T-cell (primary cell): Measurements from ENCODE around the gene CST7. TPM values are rescaled to one million over a fixed set of nuclear protein-coding genes. Genes with fewer than 3 reads are reported as not detected.

ENCODE experiments used
- ATAC-seq, 4 experiments: fragments of 200-7000 bp in 3 of 4; fragments of 150-1000 bp in 1 of 4; cut with Tn5 transposase; replicated peaks in 1 of 4; 1 replicate in 3 of 4; 2 replicates in 1 of 4; pipeline ENCODE4 v1.10.0; 2021; ENCODE audit warnings: moderate library complexity in 3 of 4, mild to moderate bottlenecking in 2 of 4, moderate number of reproducible peaks in 1 of 4
- CTCF ChIA-PET, 2 donors: fragments of 300-600 bp; sonication (Branson Sonifier 250); formaldehyde crosslinking; loops; one replicate each; lab custom pipeline; 2022; ENCODE audit warnings: antibody characterized with exemption in 2 of 2; lab: Charles Lee
- POLR2A ChIA-PET, 2 donors: fragments of 300-600 bp; sonication (Branson Sonifier 250); formaldehyde crosslinking; loops; one replicate each; lab custom pipeline; 2022; ENCODE audit warnings: antibody characterized with exemption in 2 of 2; lab: Charles Lee
- DNase-seq, 35 experiments: peaks; one replicate each; pipeline versions ENCODE4 v3.0.0 to v3.0.0-alpha.2; 2013 to 2023
- H3K27ac ChIP-seq: one replicate; pipeline ENCODE4 v1.5.1; 2013; ENCODE audit warnings: low read length
- H3K27me3 ChIP-seq, 2 experiments: replicated peaks in 1 of 2; 1 replicate in 1 of 2; 2 replicates in 1 of 2; pipeline versions ENCODE4 v1.6.1 to v1.7.0; 2013; ENCODE audit warnings: low read length in 1 of 2, mixed read lengths in 1 of 2; ENCODE audit not compliant: control insufficient read depth in 2 of 2, insufficient read depth in 2 of 2; ENCODE audit errors: extremely low read depth in 1 of 2
- H3K36me3 ChIP-seq, 2 donors: 1 replicate in 1 of 2; 2 replicates in 1 of 2; pipeline versions ENCODE4 v1.6.1 to v1.7.0; 2013; ENCODE audit warnings: low read length in 1 of 2; ENCODE audit not compliant: control insufficient read depth in 2 of 2, insufficient read depth in 1 of 2; ENCODE audit errors: extremely low read depth in 1 of 2
- H3K4me1 ChIP-seq, 2 experiments: 1 replicate in 1 of 2; 2 replicates in 1 of 2; pipeline versions ENCODE4 v1.6.1 to v1.7.0; 2013; ENCODE audit warnings: low read length in 2 of 2, mixed read lengths in 1 of 2; ENCODE audit not compliant: insufficient read depth in 2 of 2, control insufficient read depth in 1 of 2; ENCODE audit errors: extremely low read depth in 1 of 2
- H3K4me3 ChIP-seq, 2 donors: 1 replicate in 1 of 2; 2 replicates in 1 of 2; pipeline versions ENCODE4 v1.5.1 to v1.7.0; 2013; ENCODE audit warnings: mild to moderate bottlenecking in 2 of 2, low read length in 1 of 2, moderate library complexity in 1 of 2; ENCODE audit not compliant: control insufficient read depth in 1 of 2; ENCODE audit errors: extremely low read depth in 1 of 2
- H3K9me3 ChIP-seq: 2 replicates; pipeline ENCODE4 v1.7.0; 2013
- H3K27ac Mint-ChIP-seq, 2 donors: one replicate each; pipeline ENCODE4 v1.8.0; 2020 to 2021; ENCODE audit warnings: mild to moderate bottlenecking in 2 of 2, mixed read lengths in 2 of 2
- H3K27me3 Mint-ChIP-seq, 2 donors: one replicate each; pipeline ENCODE4 v1.8.0; 2021 to 2022; ENCODE audit warnings: mixed read lengths in 2 of 2
- H3K36me3 Mint-ChIP-seq: one replicate; pipeline ENCODE4 v1.8.0; 2021; ENCODE audit warnings: mixed read lengths
- H3K4me1 Mint-ChIP-seq, 3 donors: one replicate each; pipeline ENCODE4 v1.8.0; 2020 to 2022; ENCODE audit warnings: mixed read lengths in 3 of 3, mild to moderate bottlenecking in 1 of 3
- H3K4me3 Mint-ChIP-seq, 3 donors: one replicate each; pipeline ENCODE4 v1.8.0; 2020 to 2022; ENCODE audit warnings: mild to moderate bottlenecking in 3 of 3, mixed read lengths in 3 of 3, moderate library complexity in 3 of 3
- H3K9me3 Mint-ChIP-seq, 3 donors: one replicate each; pipeline ENCODE4 v1.8.0; 2020 to 2022; ENCODE audit warnings: mixed read lengths in 3 of 3
- WGBS: methylation state at CpG from one replicate; pipeline ENCODE4 v1.1.5; 2013; ENCODE audit warnings: missing lambda C conversion rate; ENCODE audit not compliant: insufficient coverage; 5-methylcytosine and 5-hydroxymethylcytosine counted together
- total RNA-seq, 35 experiments: library from RNA in 6 of 35; stranded (reverse) in 6 of 35; fragments of 120-200 nt in 1 of 35; gene quantifications; one replicate each; pipeline versions ENCODE4 v1.2.1 to v1.2.4 and lab custom pipeline; 2013 to 2026

CST7 gene
- total RNA-seq, 5 donors from 2014 or later (not counting 1 experiment from before 2014, with no cell fraction given), result 22.8 to 92.0 (median 46.2) TPM

DNA sequence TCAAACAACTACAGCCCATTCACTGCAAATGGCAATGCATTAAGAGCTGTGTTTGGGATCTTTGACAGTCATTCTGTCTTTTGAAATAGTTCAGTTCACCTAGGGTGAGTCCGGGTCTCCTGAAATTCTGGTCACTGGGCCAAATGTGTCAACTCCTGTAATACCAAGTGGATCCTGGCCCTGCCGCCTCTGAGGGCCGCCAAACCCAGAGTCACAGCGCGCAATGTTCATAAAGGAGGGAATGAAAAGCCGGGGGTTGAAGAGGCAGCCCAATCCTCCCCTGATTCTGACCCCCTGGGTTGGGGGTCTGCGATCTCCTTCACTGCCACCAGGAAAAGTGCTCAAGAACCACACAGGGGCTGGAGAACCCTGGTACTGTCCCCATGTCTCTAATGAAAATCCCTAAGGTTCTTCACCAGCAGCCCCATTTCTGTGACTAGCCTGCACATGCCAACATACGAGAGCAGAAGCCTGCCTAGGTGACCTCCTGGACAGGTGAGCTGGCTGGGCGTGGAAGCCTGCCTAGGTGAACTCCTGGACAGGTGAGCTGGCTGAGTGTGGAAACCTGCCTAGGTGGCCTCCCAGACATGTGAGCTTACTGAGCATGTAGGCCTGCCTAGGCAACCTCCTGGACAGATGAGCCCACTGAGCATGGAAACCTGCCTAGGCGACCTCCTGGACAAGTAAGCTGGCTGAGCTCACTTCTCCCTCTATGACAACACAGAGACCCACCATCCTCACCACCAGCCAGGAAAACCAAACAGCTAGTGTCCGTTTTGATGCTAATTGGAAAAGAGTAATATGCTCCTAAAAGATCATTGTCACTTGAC lies 59.5 kb downstream of the CST7 start:
- Histone ChIP-seq H3K4me3 (no peak overlapping the region), H3K4me1 (no peaks in the 10 kb centered on the region), H3K9me3 (no peaks in the 10 kb centered on the region), H3K27ac (no peak overlapping the region), H3K27me3 (no peaks in the 10 kb centered on the region), H3K36me3 (peaks cover 20 to 86% of the 10 kb centered on the region in 2 donors)
- POLR2A ChIA-PET, result no interaction called here
- DNase-seq, result peak in 1 of 35 experiments; percentile 16
- H3K27me3 Mint-ChIP-seq, result no peaks in the 10 kb centered on the region
- WGBS, result 100% methylated on average over 3 of the region's 11 CpGs
- no peaks in the 10 kb centered on the region for H3K4me1 Mint-ChIP-seq
- CTCF ChIA-PET, result interaction anchor here in 1 of 2 donors (1.3 kb wide), 1 partner anchor 56 kb away, joined by 3 read pairs; no protein-coding TSS in a partner anchor
- no peak overlapping the region for H3K27ac Mint-ChIP-seq
- H3K4me3 Mint-ChIP-seq, result no peak overlapping the region
- H3K36me3 Mint-ChIP-seq, result peaks cover 75% of the 10 kb centered on the region
- ATAC-seq, result no peak
- H3K9me3 Mint-ChIP-seq, result no peaks in the 10 kb centered on the region

Other genes with a start within 250 kb of the CST7 start
- gene APMAP, start 43.5 kb downstream of the CST7 start, total RNA-seq, result 10 to 100 TPM; 32.2 to 53.0 (median 49.8) TPM
- 10 to 100 TPM; 39.1 to 59.6 (median 57.7) TPM for gene ACSS1, start 108.9 kb downstream of the CST7 start, total RNA-seq
- gene VSX1, start 132.9 kb downstream of the CST7 start, total RNA-seq, result not detected
- 100 to 1,000 TPM in 1 of 5 donors, 10 to 100 TPM in 4; 80.5 to 102 (median 90.9) TPM for gene ENTPD6, start 246.4 kb downstream of the CST7 start, total RNA-seq